ENCODE measurements around the gene TRIM56. TPM values are rescaled to one million over a fixed set of nuclear protein-coding genes. Genes with fewer than 3 reads are reported as not detected.

Gene TRIM56
- total and polyA plus RNA-seq, 2 of the 13 experiments (the other 11 are each of a cell fraction or from before 2014, with no cell fraction given): 3.2 to 7.1 TPM

- TF ChIP-seq EEA1 (CRISPR knock-in tag; IDR thresholded peaks at IDR 0.05; ENCODE audit: borderline replicate concordance): no peak; the same call in 1 of the 2 replicates
- TF ChIP-seq ZNF296 (CRISPR knock-in tag; conservative IDR thresholded peaks at IDR 0.05): no peak
- no peak for TF ChIP-seq SMARCC2 (IDR thresholded peaks at IDR 0.05)
- TF ChIP-seq TCF7L2 (IDR thresholded peaks at IDR 0.05; ENCODE audit: low read depth, low read length): no peak
- no peak for TF ChIP-seq SRF (IDR thresholded peaks at IDR 0.05; ENCODE audit: low read depth, low read length)
- no peak for TF ChIP-seq ZNF709 (CRISPR knock-in tag; IDR thresholded peaks at IDR 0.05)
- TF ChIP-seq YEATS4 (CRISPR knock-in tag; IDR thresholded peaks at IDR 0.05; ENCODE audit: borderline replicate concordance): 0 out of 2 replicates have a peak, but pooled peaks have one; percentile 33
- no peak for TF ChIP-seq ZNF766 (CRISPR knock-in tag; IDR thresholded peaks at IDR 0.05; ENCODE audit: borderline replicate concordance)
- 0 out of 2 replicates have a peak, but pooled peaks have one; percentile 35 for TF ChIP-seq ZNF510 (CRISPR knock-in tag; IDR thresholded peaks at IDR 0.05; ENCODE audit: low read depth)
- TF ChIP-seq SP4 (CRISPR knock-in tag; IDR thresholded peaks at IDR 0.05): no peak
- no peak for TF ChIP-seq ZNF275 (CRISPR knock-in tag; IDR thresholded peaks at IDR 0.05; ENCODE audit: borderline replicate concordance)
- TF ChIP-seq ZNF549 (CRISPR knock-in tag; IDR thresholded peaks at IDR 0.05): no peak
- TF ChIP-seq, protein P1, sequence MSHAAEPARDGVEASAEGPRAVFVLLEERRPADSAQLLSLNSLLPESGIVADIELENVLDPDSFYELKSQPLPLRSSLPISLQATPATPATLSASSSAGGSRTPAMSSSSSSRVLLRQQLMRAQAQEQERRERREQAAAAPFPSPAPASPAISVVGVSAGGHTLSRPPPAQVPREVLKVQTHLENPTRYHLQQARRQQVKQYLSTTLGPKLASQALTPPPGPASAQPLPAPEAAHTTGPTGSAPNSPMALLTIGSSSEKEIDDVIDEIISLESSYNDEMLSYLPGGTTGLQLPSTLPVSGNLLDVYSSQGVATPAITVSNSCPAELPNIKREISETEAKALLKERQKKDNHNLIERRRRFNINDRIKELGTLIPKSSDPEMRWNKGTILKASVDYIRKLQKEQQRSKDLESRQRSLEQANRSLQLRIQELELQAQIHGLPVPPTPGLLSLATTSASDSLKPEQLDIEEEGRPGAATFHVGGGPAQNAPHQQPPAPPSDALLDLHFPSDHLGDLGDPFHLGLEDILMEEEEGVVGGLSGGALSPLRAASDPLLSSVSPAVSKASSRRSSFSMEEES (CRISPR knock-in tag; IDR thresholded peaks at IDR 0.05): 0 out of 2 replicates have a peak, but pooled peaks have one; percentile 39
- TF ChIP-seq, protein P2, sequence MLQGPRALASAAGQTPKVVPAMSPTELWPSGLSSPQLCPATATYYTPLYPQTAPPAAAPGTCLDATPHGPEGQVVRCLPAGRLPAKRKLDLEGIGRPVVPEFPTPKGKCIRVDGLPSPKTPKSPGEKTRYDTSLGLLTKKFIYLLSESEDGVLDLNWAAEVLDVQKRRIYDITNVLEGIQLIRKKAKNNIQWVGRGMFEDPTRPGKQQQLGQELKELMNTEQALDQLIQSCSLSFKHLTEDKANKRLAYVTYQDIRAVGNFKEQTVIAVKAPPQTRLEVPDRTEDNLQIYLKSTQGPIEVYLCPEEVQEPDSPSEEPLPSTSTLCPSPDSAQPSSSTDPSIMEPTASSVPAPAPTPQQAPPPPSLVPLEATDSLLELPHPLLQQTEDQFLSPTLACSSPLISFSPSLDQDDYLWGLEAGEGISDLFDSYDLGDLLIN (CRISPR knock-in tag; IDR thresholded peaks at IDR 0.05; ENCODE audit: borderline replicate concordance): no peak
- no peak for TF ChIP-seq ZNF44 (CRISPR knock-in tag; IDR thresholded peaks at IDR 0.05)
- no peak for TF ChIP-seq ZNF33A (CRISPR knock-in tag; IDR thresholded peaks at IDR 0.05; ENCODE audit: borderline replicate concordance)
- no peak for TF ChIP-seq GATAD1 (CRISPR knock-in tag; IDR thresholded peaks at IDR 0.05)
- TF ChIP-seq, protein P3, sequence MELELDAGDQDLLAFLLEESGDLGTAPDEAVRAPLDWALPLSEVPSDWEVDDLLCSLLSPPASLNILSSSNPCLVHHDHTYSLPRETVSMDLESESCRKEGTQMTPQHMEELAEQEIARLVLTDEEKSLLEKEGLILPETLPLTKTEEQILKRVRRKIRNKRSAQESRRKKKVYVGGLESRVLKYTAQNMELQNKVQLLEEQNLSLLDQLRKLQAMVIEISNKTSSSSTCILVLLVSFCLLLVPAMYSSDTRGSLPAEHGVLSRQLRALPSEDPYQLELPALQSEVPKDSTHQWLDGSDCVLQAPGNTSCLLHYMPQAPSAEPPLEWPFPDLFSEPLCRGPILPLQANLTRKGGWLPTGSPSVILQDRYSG (CRISPR knock-in tag; IDR thresholded peaks at IDR 0.05): no peak
- TF ChIP-seq ZBTB43 (CRISPR knock-in tag; conservative IDR thresholded peaks at IDR 0.05): peak; percentile 98
- no peak for TF ChIP-seq RFXANK (CRISPR knock-in tag; IDR thresholded peaks at IDR 0.05)
- TF ChIP-seq ZNF326 (CRISPR knock-in tag; IDR thresholded peaks at IDR 0.05; ENCODE audit: borderline replicate concordance): no peak
- TF ChIP-seq, protein P4, sequence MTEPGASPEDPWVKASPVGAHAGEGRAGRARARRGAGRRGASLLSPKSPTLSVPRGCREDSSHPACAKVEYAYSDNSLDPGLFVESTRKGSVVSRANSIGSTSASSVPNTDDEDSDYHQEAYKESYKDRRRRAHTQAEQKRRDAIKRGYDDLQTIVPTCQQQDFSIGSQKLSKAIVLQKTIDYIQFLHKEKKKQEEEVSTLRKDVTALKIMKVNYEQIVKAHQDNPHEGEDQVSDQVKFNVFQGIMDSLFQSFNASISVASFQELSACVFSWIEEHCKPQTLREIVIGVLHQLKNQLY (CRISPR knock-in tag; IDR thresholded peaks at IDR 0.05): no peak
- TF ChIP-seq FOXK2 (IDR thresholded peaks at IDR 0.05): no peak
- TF ChIP-seq KDM1A (CRISPR knock-in tag; IDR thresholded peaks at IDR 0.05): no peak
- no peak for TF ChIP-seq SIX1 (CRISPR knock-in tag; IDR thresholded peaks at IDR 0.05; ENCODE audit: borderline replicate concordance)
- TF ChIP-seq MIXL1 (CRISPR knock-in tag; IDR thresholded peaks at IDR 0.05): peak; percentile 24; the same call in 1 of the 2 replicates
- TF ChIP-seq ZNF256 (CRISPR knock-in tag; conservative IDR thresholded peaks at IDR 0.05): no peak
Observed at GRCh38 chr7:101108330-101108857, 23.1 kb downstream of the TRIM56 start (continued).
